ENCODE results near the gene LRP1B.

LRP1B gene

GRCh38 chr2:141526760-141527159 lies 604.1 kb downstream of the LRP1B start:
- in situ Hi-C loops (cut with MboI; ENCODE audit: low sequenced_read_pairs): no loop called here

- in situ Hi-C loops (cut with MboI; ENCODE audit: low sequenced_read_pairs): no loop called here
These were observed 606.0 kb downstream of the LRP1B start for GRCh38 chr2:141524777-141525176.

GRCh38 chr2:141523199-141523598 lies 607.6 kb downstream of the LRP1B start:
- in situ Hi-C loops (cut with MboI; ENCODE audit: low sequenced_read_pairs): no loop called here

- in situ Hi-C loops (cut with MboI; ENCODE audit: low sequenced_read_pairs): no loop called here
These were observed 608.1 kb downstream of the LRP1B start for GRCh38 chr2:141522702-141523101.

GRCh38 chr2:141522048-141522447 lies 608.8 kb downstream of the LRP1B start:
- in situ Hi-C loops (cut with MboI; ENCODE audit: low sequenced_read_pairs): no loop called here

GRCh38 chr2:141519906-141520305 lies 610.9 kb downstream of the LRP1B start:
- in situ Hi-C loops (cut with MboI; ENCODE audit: low sequenced_read_pairs): no loop called here

- in situ Hi-C loops (cut with MboI; ENCODE audit: low sequenced_read_pairs): no loop called here
These were observed 612.9 kb downstream of the LRP1B start for GRCh38 chr2:141517852-141518421.

- in situ Hi-C loops (cut with MboI; ENCODE audit: low sequenced_read_pairs): no loop called here
These were observed 613.5 kb downstream of the LRP1B start for GRCh38 chr2:141517180-141517851.

- in situ Hi-C loops (cut with MboI; ENCODE audit: low sequenced_read_pairs): no loop called here
These were observed 614.9 kb downstream of the LRP1B start for GRCh38 chr2:141515931-141516330.

- in situ Hi-C loops (cut with MboI; ENCODE audit: low sequenced_read_pairs): no loop called here
These were observed 617.0 kb downstream of the LRP1B start for GRCh38 chr2:141513853-141514252.

- in situ Hi-C loops (cut with MboI; ENCODE audit: low sequenced_read_pairs): no loop called here
These were observed 621.8 kb downstream of the LRP1B start for GRCh38 chr2:141508806-141509595.

GRCh38 chr2:141508086-141508752 lies 622.6 kb downstream of the LRP1B start:
- in situ Hi-C loops (cut with MboI; ENCODE audit: low sequenced_read_pairs): no loop called here

GRCh38 chr2:141506135-141506534 lies 624.7 kb downstream of the LRP1B start:
- in situ Hi-C loops (cut with MboI; ENCODE audit: low sequenced_read_pairs): no loop called here

- in situ Hi-C loops (cut with MboI; ENCODE audit: low sequenced_read_pairs): no loop called here
These were observed 629.1 kb downstream of the LRP1B start for GRCh38 chr2:141501752-141502151.

GRCh38 chr2:141499123-141499522 lies 631.7 kb downstream of the LRP1B start:
- in situ Hi-C loops (cut with MboI; ENCODE audit: low sequenced_read_pairs): no loop called here

GRCh38 chr2:141498561-141498960 lies 632.3 kb downstream of the LRP1B start:
- in situ Hi-C loops (cut with MboI; ENCODE audit: low sequenced_read_pairs): no loop called here

GRCh38 chr2:141497272-141497671 lies 633.5 kb downstream of the LRP1B start:
- in situ Hi-C loops (cut with MboI; ENCODE audit: low sequenced_read_pairs): no loop called here

- in situ Hi-C loops (cut with MboI; ENCODE audit: low sequenced_read_pairs): no loop called here
These were observed 634.0 kb downstream of the LRP1B start for GRCh38 chr2:141496810-141497209.

GRCh38 chr2:141493936-141494335 lies 636.9 kb downstream of the LRP1B start:
- in situ Hi-C loops (cut with MboI; ENCODE audit: low sequenced_read_pairs): no loop called here

GRCh38 chr2:141492816-141493215 lies 638.0 kb downstream of the LRP1B start:
- in situ Hi-C loops (cut with MboI; ENCODE audit: low sequenced_read_pairs): no loop called here

GRCh38 chr2:141490886-141491285 lies 639.9 kb downstream of the LRP1B start:
- in situ Hi-C loops (cut with MboI; ENCODE audit: low sequenced_read_pairs): no loop called here

- in situ Hi-C loops (cut with MboI; ENCODE audit: low sequenced_read_pairs): no loop called here
These were observed 648.1 kb downstream of the LRP1B start for GRCh38 chr2:141482697-141483096.
